Fibroblast of villous mesenchyme (primary cell): ENCODE results near the gene ERBB4. TPM values are rescaled to one million over a fixed set of nuclear protein-coding genes. Genes with fewer than 3 reads are reported as not detected.

ENCODE experiments used
- DNase-seq: peaks from one replicate; pipeline ENCODE4 v3.0.0-alpha.2; 2010; ENCODE audit warnings: low read depth
- H3K4me3 ChIP-seq: 2 replicates; pipeline ENCODE4 v1.5.1; 2011; ENCODE audit warnings: low read depth, mild to moderate bottlenecking, low read length
- CTCF ChIP-seq: IDR thresholded peaks from 2 replicates; pipeline ENCODE4 v1.5.1; 2012; ENCODE audit warnings: low read depth, mild to moderate bottlenecking, low read length; ENCODE audit not compliant: insufficient read depth
- total RNA-seq: library from RNA; depleted of rRNA; stranded (reverse); fragments of >200 nt; gene quantifications from 2 replicates; pipeline ENCODE4 v1.2.3, GENCODE V29; 2012

The ERBB4 gene
- total RNA-seq, 1 donor, result under 0.01 TPM

- no peak for TF ChIP-seq CTCF
- H3K4me3 ChIP-seq, result no peak overlapping the region
- DNase-seq, result no peak
Observed at GRCh38 chr2:211955648-211956047, 583.0 kb downstream of the ERBB4 start.

- no peak for TF ChIP-seq CTCF
- H3K4me3 ChIP-seq, result no peak overlapping the region
- DNase-seq, result no peak
Observed at GRCh38 chr2:211948932-211949331, 589.7 kb downstream of the ERBB4 start.

- no peak overlapping the region for H3K4me3 ChIP-seq
- no peak for DNase-seq
- TF ChIP-seq CTCF, result no peak
Observed at GRCh38 chr2:211946960-211947359, 591.6 kb downstream of the ERBB4 start.

- no peak for TF ChIP-seq CTCF
- no peak overlapping the region for H3K4me3 ChIP-seq
- DNase-seq, result no peak
Observed at GRCh38 chr2:211944572-211944971, 594.0 kb downstream of the ERBB4 start.

- TF ChIP-seq CTCF, result no peak
- DNase-seq, result no peak
- no peak overlapping the region for H3K4me3 ChIP-seq
Observed at GRCh38 chr2:211942153-211942552, 596.4 kb downstream of the ERBB4 start.

- H3K4me3 ChIP-seq, result no peak overlapping the region
- no peak for DNase-seq
- TF ChIP-seq CTCF, result no peak
Observed at GRCh38 chr2:211941216-211941747, 597.3 kb downstream of the ERBB4 start.

GRCh38 chr2:211939177-211939576, 599.4 kb downstream of the ERBB4 start:
- H3K4me3 ChIP-seq, result no peak overlapping the region
- DNase-seq, result no peak
- TF ChIP-seq CTCF, result no peak
